Erythroblast (primary cell): ENCODE measurements around the gene NCAPG2.
"Not testable (repeated sequence)": the region's sequence is repeated elsewhere in the genome, so short reads cannot be mapped to it uniquely, and the experiment has no call there.

Experiments used
- GATA1 ChIP-seq: IDR thresholded peaks from 2 replicates; pipeline ENCODE4 v1.6.1; 2011; ENCODE audit warnings: low read depth, mild to moderate bottlenecking, control low read depth, low read length, moderate library complexity
- POLR2A ChIP-seq: IDR thresholded peaks from 2 replicates; pipeline ENCODE4 v1.6.1; 2011; ENCODE audit warnings: mild to moderate bottlenecking, low read length

DNA sequence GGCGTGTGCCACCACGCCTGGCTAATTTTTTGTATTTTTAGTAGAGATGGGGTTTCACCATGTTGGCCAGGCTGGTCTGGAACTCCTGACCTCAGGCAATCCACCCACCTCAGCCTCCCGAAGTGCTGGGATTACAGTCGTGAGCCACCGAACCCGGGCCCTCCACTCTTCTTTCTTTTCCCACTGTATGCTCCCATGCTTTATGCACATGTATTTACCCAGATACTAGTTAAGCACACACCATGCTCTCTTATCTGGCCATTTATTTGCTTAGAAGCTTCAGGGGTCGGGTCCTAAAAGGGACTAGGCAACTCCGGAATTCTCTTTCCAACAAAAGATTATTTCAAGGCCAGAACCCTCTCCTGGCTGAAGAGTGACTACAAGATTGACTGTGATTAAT lies 78.3 kb downstream of the NCAPG2 start:
- not testable (repeated sequence) for TF ChIP-seq POLR2A, GATA1
